Endodermal cell (in vitro differentiated cells): ENCODE data around the gene AFM. TPM values are rescaled to one million over a fixed set of nuclear protein-coding genes. Genes with fewer than 3 reads are reported as not detected.

ENCODE experiments used
- total RNA-seq, 2 donors: library from RNA; stranded (reverse); fragmentation: NEBNext Ultra II Directional in 1 of 2; extraction: Animal tissue kit (Norgen Biotek cat#: 25700) in 1 of 2; gene quantifications; 2 replicates in 1 of 2; 3 replicates in 1 of 2; pipeline ENCODE4 v1.2.1, GENCODE V29; 2021

Gene AFM
- total RNA-seq, 2 donors from 2014 or later = not detected

Other genes with a start within 250 kb of the AFM start
- gene ANKRD17, start 222.9 kb upstream of the AFM start, total RNA-seq = 10 to 100 TPM; 83.6 to 84.3 TPM
- 1 to 10 TPM; 1.4 to 3.5 TPM for gene ALB, start 77.5 kb upstream of the AFM start, total RNA-seq
- gene AFP, start 45.5 kb upstream of the AFM start, total RNA-seq = 1 to 10 TPM in 1 of 2 donors, not detected in 1; 1.6 TPM
- gene RASSF6, start 138.7 kb downstream of the AFM start, total RNA-seq = 1 to 10 TPM; 1.2 to 3.9 TPM